Measurements from ENCODE around the gene CNIH4.

The CNIH4 gene

DNA sequence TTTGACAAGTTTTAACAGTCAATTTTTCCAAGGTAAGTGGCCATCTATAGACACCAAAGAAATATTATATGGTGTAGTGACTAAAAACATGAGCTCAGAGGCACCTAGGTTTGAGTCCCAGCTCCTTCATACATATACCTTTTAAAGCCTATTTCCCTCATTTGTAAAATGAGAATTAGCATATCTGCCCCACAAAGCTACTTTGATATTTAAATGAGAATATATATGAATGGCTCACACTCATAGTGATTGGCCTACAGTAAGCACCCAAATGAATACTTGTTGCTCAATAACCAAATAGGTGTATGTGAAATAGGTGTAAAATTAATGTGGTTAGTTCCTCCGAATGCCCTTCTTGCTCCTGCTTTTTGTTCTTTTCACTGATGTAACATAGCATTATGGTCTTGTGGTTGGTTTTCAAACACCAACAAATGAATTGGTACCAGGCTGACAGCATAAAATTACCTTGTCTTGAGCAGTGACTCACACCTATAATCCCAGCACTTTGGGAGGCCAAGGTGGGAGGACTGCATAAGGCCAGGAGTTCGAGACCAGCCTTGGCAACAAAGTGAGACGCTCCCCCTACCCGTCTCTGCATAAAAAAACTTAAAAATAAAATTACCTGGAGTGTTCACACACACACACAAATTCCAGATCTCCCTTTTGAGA, 25.3 kb downstream of the CNIH4 start:
- H2BK15ac ChIP-seq (ENCODE audit: low read length), result no peak overlapping the region
- H2BK5ac ChIP-seq (ENCODE audit: low read length), result no peak overlapping the region
- H2AFZ ChIP-seq (ENCODE audit: low read length), result no peak overlapping the region
- H3K4ac ChIP-seq (ENCODE audit: low read length), result no peak overlapping the region
- H3K9ac ChIP-seq (ENCODE audit: low read depth, low read length, poor library complexity), result no peak overlapping the region
- H3K27me3 ChIP-seq (ENCODE audit: control insufficient read depth in 3 of 3, insufficient read depth in 3 of 3, low read depth in 1 of 3, low read length in 3 of 3), result no peaks in the 10 kb centered on the region
- no peak overlapping the region for H3K4me3 ChIP-seq (ENCODE audit: low read length in 2 of 2)
- no peaks in the 10 kb centered on the region for H3K9me3 ChIP-seq (replicated peaks in 1 of 2; ENCODE audit: control insufficient read depth in 2 of 2, insufficient read depth in 1 of 2, low read depth in 1 of 2, low read length in 2 of 2)
- no peak overlapping the region for H4K8ac ChIP-seq (ENCODE audit: low read depth, low read length)
- H3K23ac ChIP-seq (ENCODE audit: low read depth, low read length, poor library complexity), result no peak overlapping the region
- DNase-seq (ENCODE audit: low spot score), result no peak
- H3K27ac ChIP-seq (replicated peaks; ENCODE audit: low read length), result no peak overlapping the region
- no CpG with 5 or more reads among the region's 4 CpGs for WGBS, 2 donors (ENCODE audit: extremely low coverage in 2 of 2, insufficient read length in 2 of 2, insufficient replicate concordance in 1 of 2)
- no peak overlapping the region for H2BK12ac ChIP-seq (ENCODE audit: low read length)
- H2AK5ac ChIP-seq (ENCODE audit: low read depth, low read length), result no peak overlapping the region
- H3K79me1 ChIP-seq (ENCODE audit: low read depth, low read length), result no peaks in the 10 kb centered on the region
- H3K36me3 ChIP-seq (replicated peaks in 1 of 2; ENCODE audit: control insufficient read depth in 2 of 2, insufficient read depth in 2 of 2, low read length in 2 of 2), result peaks cover 6 to 67% of the 10 kb centered on the region in 2 donors
- no peak overlapping the region for H3K18ac ChIP-seq (ENCODE audit: low read length)
- no peaks in the 10 kb centered on the region for H3K4me1 ChIP-seq (ENCODE audit: control insufficient read depth in 2 of 2, insufficient read depth in 1 of 2, low read depth in 1 of 2, low read length in 2 of 2)
- H4K91ac ChIP-seq (ENCODE audit: low read depth, low read length, poor library complexity), result no peak overlapping the region
- no peak overlapping the region for H3K4me2 ChIP-seq (ENCODE audit: insufficient read depth, low read length, poor library complexity, severe bottlenecking)
- H2BK120ac ChIP-seq (ENCODE audit: low read depth, low read length), result no peak overlapping the region
- H3K14ac ChIP-seq (ENCODE audit: low read length), result no peak overlapping the region

DNA sequence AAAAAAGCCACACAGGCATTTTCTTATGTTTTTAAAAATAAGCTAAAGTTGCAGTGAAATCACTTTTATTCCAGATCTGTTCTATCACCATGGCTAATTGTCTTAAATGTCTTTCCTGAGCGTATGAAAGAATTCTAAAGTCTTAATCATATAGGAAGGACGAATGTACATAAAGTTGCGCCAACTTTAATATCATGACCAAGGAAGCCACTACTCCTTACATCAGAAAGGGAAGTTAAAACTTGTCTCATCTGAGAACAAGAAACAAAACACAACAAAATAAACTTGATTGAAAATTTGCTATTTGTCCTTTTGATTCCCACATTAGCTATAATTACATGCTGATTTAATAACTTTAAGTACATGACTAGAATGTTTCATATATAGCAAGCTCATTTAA, 26.5 kb downstream of the CNIH4 start:
- Histone ChIP-seq H3K9me3 (replicated peaks in 1 of 2; ENCODE audit: control insufficient read depth in 2 of 2, insufficient read depth in 1 of 2, low read depth in 1 of 2, low read length in 2 of 2) (no peaks in the 10 kb centered on the region), H2BK12ac (ENCODE audit: low read length) (no peak overlapping the region), H3K14ac (ENCODE audit: low read length) (no peak overlapping the region), H3K27ac (replicated peaks; ENCODE audit: low read length) (no peak overlapping the region), H4K91ac (ENCODE audit: low read depth, low read length, poor library complexity) (no peak overlapping the region), H3K4me1 (ENCODE audit: control insufficient read depth in 2 of 2, insufficient read depth in 1 of 2, low read depth in 1 of 2, low read length in 2 of 2) (no peaks in the 10 kb centered on the region), H3K36me3 (replicated peaks in 1 of 2; ENCODE audit: control insufficient read depth in 2 of 2, insufficient read depth in 2 of 2, low read length in 2 of 2) (peaks cover 3 to 69% of the 10 kb centered on the region in 2 donors), H4K8ac (ENCODE audit: low read depth, low read length) (no peak overlapping the region), H3K4me3 (ENCODE audit: low read length in 2 of 2) (no peak overlapping the region), H2BK120ac (ENCODE audit: low read depth, low read length) (no peak overlapping the region), H3K9ac (ENCODE audit: low read depth, low read length, poor library complexity) (no peak overlapping the region), H3K4me2 (ENCODE audit: insufficient read depth, low read length, poor library complexity, severe bottlenecking) (no peak overlapping the region), H2BK5ac (ENCODE audit: low read length) (no peak overlapping the region), H3K4ac (ENCODE audit: low read length) (no peak overlapping the region), H3K79me1 (ENCODE audit: low read depth, low read length) (no peaks in the 10 kb centered on the region), H2BK15ac (ENCODE audit: low read length) (no peak overlapping the region), H2AFZ (ENCODE audit: low read length) (no peak overlapping the region), H2AK5ac (ENCODE audit: low read depth, low read length) (no peak overlapping the region), H3K23ac (ENCODE audit: low read depth, low read length, poor library complexity) (no peak overlapping the region), H3K18ac (ENCODE audit: low read length) (no peak overlapping the region), H3K27me3 (ENCODE audit: control insufficient read depth in 3 of 3, insufficient read depth in 3 of 3, low read depth in 1 of 3, low read length in 3 of 3) (no peaks in the 10 kb centered on the region)
- no peak for DNase-seq (ENCODE audit: low spot score)
- no CpG with 5 or more reads among the region's 3 CpGs for WGBS, 2 donors (ENCODE audit: extremely low coverage in 2 of 2, insufficient read length in 2 of 2, insufficient replicate concordance in 1 of 2)

DNA sequence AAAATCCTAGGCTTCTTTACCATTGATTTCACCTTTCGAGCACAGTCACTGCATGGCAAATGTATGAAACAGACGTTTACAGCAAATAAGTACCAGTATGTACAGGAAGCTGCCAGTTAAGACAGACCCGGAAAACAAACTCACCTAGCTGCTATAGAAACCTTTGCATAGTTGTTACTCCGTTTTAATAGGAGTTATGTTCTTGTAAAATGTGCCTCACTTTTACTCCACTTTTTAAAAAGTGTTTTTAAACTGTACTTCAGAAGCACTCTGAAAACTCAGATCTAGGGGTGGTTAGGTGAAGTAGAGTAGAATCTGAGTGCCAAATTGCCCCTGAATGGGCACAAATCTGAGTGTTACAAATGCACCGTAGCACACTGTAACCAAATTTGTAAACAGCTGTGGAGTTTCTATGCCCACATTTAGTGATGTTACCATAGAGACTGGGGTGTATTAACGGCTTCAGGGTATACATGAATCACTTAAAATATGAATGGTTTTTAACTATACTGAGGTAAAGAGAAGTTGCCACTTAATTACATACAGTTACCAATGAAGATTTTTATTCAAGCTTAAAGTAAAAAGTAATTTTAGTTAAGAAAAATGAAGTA, 30.7 kb downstream of the CNIH4 start:
- no peaks in the 10 kb centered on the region for H3K27me3 ChIP-seq (ENCODE audit: control insufficient read depth in 3 of 3, insufficient read depth in 3 of 3, low read depth in 1 of 3, low read length in 3 of 3)
- no peak overlapping the region for H3K9ac ChIP-seq (ENCODE audit: low read depth, low read length, poor library complexity)
- no peak for DNase-seq (ENCODE audit: low spot score)
- H3K36me3 ChIP-seq (replicated peaks in 1 of 2; ENCODE audit: control insufficient read depth in 2 of 2, insufficient read depth in 2 of 2, low read length in 2 of 2), result peaks cover 2 to 80% of the 10 kb centered on the region in 2 donors
- no peak overlapping the region for H2BK15ac ChIP-seq (ENCODE audit: low read length)
- no peaks in the 10 kb centered on the region for H3K4me1 ChIP-seq (ENCODE audit: control insufficient read depth in 2 of 2, insufficient read depth in 1 of 2, low read depth in 1 of 2, low read length in 2 of 2)
- no peak overlapping the region for H2AK5ac ChIP-seq (ENCODE audit: low read depth, low read length)
- H3K23ac ChIP-seq (ENCODE audit: low read depth, low read length, poor library complexity), result no peak overlapping the region
- H3K4me2 ChIP-seq (ENCODE audit: insufficient read depth, low read length, poor library complexity, severe bottlenecking), result no peak overlapping the region
- no peak overlapping the region for H4K91ac ChIP-seq (ENCODE audit: low read depth, low read length, poor library complexity)
- no peak overlapping the region for H3K27ac ChIP-seq (replicated peaks; ENCODE audit: low read length)
- H4K8ac ChIP-seq (ENCODE audit: low read depth, low read length), result no peak overlapping the region
- H3K4ac ChIP-seq (ENCODE audit: low read length), result no peak overlapping the region
- H2BK12ac ChIP-seq (ENCODE audit: low read length), result no peak overlapping the region
- H3K79me1 ChIP-seq (ENCODE audit: low read depth, low read length), result no peaks in the 10 kb centered on the region
- no peak overlapping the region for H3K14ac ChIP-seq (ENCODE audit: low read length)
- no CpG with 5 or more reads among the region's 6 CpGs for WGBS, 2 donors (ENCODE audit: extremely low coverage in 2 of 2, insufficient read length in 2 of 2, insufficient replicate concordance in 1 of 2)
- H2BK120ac ChIP-seq (ENCODE audit: low read depth, low read length), result no peak overlapping the region
- H3K4me3 ChIP-seq (ENCODE audit: low read length in 2 of 2), result no peak overlapping the region
- no peak overlapping the region for H3K18ac ChIP-seq (ENCODE audit: low read length)
- H2AFZ ChIP-seq (ENCODE audit: low read length), result no peak overlapping the region
- no peak overlapping the region for H2BK5ac ChIP-seq (ENCODE audit: low read length)
- no peaks in the 10 kb centered on the region for H3K9me3 ChIP-seq (replicated peaks in 1 of 2; ENCODE audit: control insufficient read depth in 2 of 2, insufficient read depth in 1 of 2, low read depth in 1 of 2, low read length in 2 of 2)

GRCh38 chr1:224387943-224388342, 31.3 kb downstream of the CNIH4 start:
- H3K79me1 ChIP-seq (ENCODE audit: low read depth, low read length), result no peaks in the 10 kb centered on the region
- H3K9ac ChIP-seq (ENCODE audit: low read depth, low read length, poor library complexity), result no peak overlapping the region
- H3K9me3 ChIP-seq (replicated peaks in 1 of 2; ENCODE audit: control insufficient read depth in 2 of 2, insufficient read depth in 1 of 2, low read depth in 1 of 2, low read length in 2 of 2), result no peaks in the 10 kb centered on the region
- H3K36me3 ChIP-seq (replicated peaks in 1 of 2; ENCODE audit: control insufficient read depth in 2 of 2, insufficient read depth in 2 of 2, low read length in 2 of 2), result peaks cover 3 to 85% of the 10 kb centered on the region in 2 donors
- no peak overlapping the region for H3K4me2 ChIP-seq (ENCODE audit: insufficient read depth, low read length, poor library complexity, severe bottlenecking)
- H2AK5ac ChIP-seq (ENCODE audit: low read depth, low read length), result no peak overlapping the region
- no peak overlapping the region for H3K14ac ChIP-seq (ENCODE audit: low read length)
- H4K91ac ChIP-seq (ENCODE audit: low read depth, low read length, poor library complexity), result no peak overlapping the region
- no peaks in the 10 kb centered on the region for H3K27me3 ChIP-seq (ENCODE audit: control insufficient read depth in 3 of 3, insufficient read depth in 3 of 3, low read depth in 1 of 3, low read length in 3 of 3)
- no peak overlapping the region for H3K23ac ChIP-seq (ENCODE audit: low read depth, low read length, poor library complexity)
- H2BK5ac ChIP-seq (ENCODE audit: low read length), result no peak overlapping the region
- H3K4ac ChIP-seq (ENCODE audit: low read length), result no peak overlapping the region
- no peak overlapping the region for H3K27ac ChIP-seq (replicated peaks; ENCODE audit: low read length)
- no peak overlapping the region for H2AFZ ChIP-seq (ENCODE audit: low read length)
- no peak overlapping the region for H2BK12ac ChIP-seq (ENCODE audit: low read length)
- no peak overlapping the region for H2BK120ac ChIP-seq (ENCODE audit: low read depth, low read length)
- no peak overlapping the region for H3K18ac ChIP-seq (ENCODE audit: low read length)
- no CpG with 5 or more reads among the region's 2 CpGs for WGBS, 2 donors (ENCODE audit: extremely low coverage in 2 of 2, insufficient read length in 2 of 2, insufficient replicate concordance in 1 of 2)
- H3K4me3 ChIP-seq (ENCODE audit: low read length in 2 of 2), result no peak overlapping the region
- H3K4me1 ChIP-seq (ENCODE audit: control insufficient read depth in 2 of 2, insufficient read depth in 1 of 2, low read depth in 1 of 2, low read length in 2 of 2), result no peaks in the 10 kb centered on the region
- no peak overlapping the region for H2BK15ac ChIP-seq (ENCODE audit: low read length)
- no peak for DNase-seq (ENCODE audit: low spot score)
- no peak overlapping the region for H4K8ac ChIP-seq (ENCODE audit: low read depth, low read length)

Data from neuronal stem cell (in vitro differentiated cells).